Astrocyte of the spinal cord (primary cell): Measurements from ENCODE around the gene NTN5.
"Not testable (repeated sequence)": the region's sequence is repeated elsewhere in the genome, so short reads cannot be mapped to it uniquely, and the experiment has no call there.

Source experiments
- DNase-seq: peaks from one replicate; pipeline ENCODE4 v3.0.0; 2011; ENCODE audit warnings: low read depth, low spot score
- H3K4me3 ChIP-seq: 2 replicates; pipeline ENCODE4 v1.5.1; 2011; ENCODE audit warnings: low read depth, mild to moderate bottlenecking, low read length, moderate library complexity
- in situ Hi-C: cut with HindIII; loops from 2 replicates; pipeline ENCODE4 v1.10.0; 2017; ENCODE audit warnings: low sequenced_read_pairs
- TF ChIP-seq, protein P1 (sequence below): IDR thresholded peaks from 2 replicates; pipeline ENCODE4 v1.5.1; 2012; ENCODE audit warnings: low read depth, mild to moderate bottlenecking, low read length, inconsistent platforms

Gene NTN5

DNA sequence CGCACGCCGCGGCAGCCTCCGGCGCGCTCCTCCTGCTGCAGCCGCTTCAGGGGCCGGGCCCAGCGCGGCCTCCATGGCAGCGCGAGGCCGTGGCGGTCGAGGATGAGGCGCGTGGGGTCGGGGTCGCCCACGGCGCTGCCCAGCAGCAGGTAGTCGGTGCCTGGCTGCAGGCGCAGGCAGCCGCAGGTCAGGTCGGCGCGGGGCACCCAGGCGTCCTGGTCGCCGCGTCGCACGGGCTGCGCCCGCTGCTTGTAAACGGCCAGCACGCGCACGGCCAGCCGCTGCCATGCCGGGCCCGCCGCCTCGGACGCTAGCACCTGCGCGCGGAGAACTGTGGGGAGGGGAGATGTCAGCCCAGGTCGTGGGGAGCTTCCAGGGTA is 11.1 kb downstream of the NTN5 start:
- no peak overlapping the region for H3K4me3 ChIP-seq
- TF ChIP-seq, protein P1, sequence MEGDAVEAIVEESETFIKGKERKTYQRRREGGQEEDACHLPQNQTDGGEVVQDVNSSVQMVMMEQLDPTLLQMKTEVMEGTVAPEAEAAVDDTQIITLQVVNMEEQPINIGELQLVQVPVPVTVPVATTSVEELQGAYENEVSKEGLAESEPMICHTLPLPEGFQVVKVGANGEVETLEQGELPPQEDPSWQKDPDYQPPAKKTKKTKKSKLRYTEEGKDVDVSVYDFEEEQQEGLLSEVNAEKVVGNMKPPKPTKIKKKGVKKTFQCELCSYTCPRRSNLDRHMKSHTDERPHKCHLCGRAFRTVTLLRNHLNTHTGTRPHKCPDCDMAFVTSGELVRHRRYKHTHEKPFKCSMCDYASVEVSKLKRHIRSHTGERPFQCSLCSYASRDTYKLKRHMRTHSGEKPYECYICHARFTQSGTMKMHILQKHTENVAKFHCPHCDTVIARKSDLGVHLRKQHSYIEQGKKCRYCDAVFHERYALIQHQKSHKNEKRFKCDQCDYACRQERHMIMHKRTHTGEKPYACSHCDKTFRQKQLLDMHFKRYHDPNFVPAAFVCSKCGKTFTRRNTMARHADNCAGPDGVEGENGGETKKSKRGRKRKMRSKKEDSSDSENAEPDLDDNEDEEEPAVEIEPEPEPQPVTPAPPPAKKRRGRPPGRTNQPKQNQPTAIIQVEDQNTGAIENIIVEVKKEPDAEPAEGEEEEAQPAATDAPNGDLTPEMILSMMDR: no peak
- in situ Hi-C loops: no loop called here
- DNase-seq: no peak

GRCh38 chr19:48660852-48661710 is 11.7 kb downstream of the NTN5 start:
- H3K4me3 ChIP-seq: no peak overlapping the region
- in situ Hi-C loops: no loop called here
- TF ChIP-seq, protein P1: no peak
- peak; percentile 88 for DNase-seq

- TF ChIP-seq, protein P1: no peak
- no peak for DNase-seq
- no peak overlapping the region for H3K4me3 ChIP-seq
- in situ Hi-C loops: no loop called here
Measured at GRCh38 chr19:48659768-48660167, 13.0 kb downstream of the NTN5 start.

- TF ChIP-seq, protein P1: no peak
- DNase-seq: no peak
- in situ Hi-C loops: no loop called here
Measured at GRCh38 chr19:48658483-48658882, 14.3 kb downstream of the NTN5 start.

DNA sequence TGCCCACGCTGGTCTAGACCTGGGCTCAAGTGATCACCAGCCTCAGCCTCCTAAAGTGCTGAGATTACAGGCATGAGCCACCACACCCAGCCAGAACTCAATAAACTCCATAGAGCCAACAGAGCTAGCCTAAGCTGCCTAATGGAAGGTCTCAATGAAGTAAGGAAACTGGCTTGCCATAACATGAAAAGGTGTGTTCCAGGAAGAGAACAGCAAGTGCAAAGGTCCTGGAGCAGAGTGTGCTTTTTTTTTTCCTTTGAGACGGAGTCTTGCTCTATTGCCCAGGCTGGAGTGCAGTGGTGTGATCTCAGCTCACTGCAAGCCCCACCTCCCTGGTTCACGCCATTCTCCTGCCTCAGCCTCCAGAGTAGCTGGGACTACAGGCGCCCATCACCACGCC is 15.0 kb downstream of the NTN5 start:
- in situ Hi-C loops, H3K4me3 ChIP-seq: not testable (repeated sequence)

More at GRCh38 chr19:48658483-48658882, 14.3 kb downstream of the NTN5 start:
- H3K4me3 ChIP-seq: no peak overlapping the region

DNA sequence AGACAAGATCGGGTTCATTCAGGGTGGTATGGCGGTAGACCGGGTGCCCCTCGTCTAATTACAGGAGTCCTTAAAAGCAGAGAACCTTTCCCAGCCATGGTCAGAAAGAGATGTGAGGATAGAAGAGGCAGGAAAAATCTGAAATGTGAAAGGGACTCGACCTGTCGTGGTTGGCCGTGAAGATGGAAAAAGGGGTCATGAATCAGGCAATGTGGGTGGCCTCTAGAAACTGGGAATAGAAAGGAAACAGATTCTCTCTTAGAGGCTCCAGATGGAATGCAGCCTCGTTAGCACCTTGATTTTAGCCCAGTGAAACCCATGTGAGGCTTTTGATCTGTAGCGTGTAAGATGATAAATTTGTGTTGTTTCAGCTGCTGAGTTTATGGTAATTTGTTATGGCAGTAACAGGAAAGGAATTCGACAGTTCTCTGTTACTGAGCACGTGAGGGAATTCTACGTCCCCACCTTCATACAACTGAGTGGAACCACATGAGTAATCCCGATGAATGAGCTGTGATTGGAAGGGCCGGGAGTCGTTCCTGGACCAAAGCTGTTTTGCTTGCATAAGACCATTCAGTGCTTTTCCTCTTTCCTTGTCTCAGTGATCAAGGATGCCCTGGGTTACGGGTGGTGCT is 15.9 kb downstream of the NTN5 start:
- H3K4me3 ChIP-seq: no peak overlapping the region
- in situ Hi-C loops: no loop called here
- peak; percentile 76 for DNase-seq
- TF ChIP-seq, protein P1: no peak

More for the DNA sequence above, 15.0 kb downstream of the NTN5 start:
- not testable (repeated sequence) for DNase-seq
